GM12865 (cell line): ENCODE data around the gene RTN4R.

ENCODE experiments used
- DNase-seq: peaks from one replicate; pipeline ENCODE4 v3.0.0; 2010; ENCODE audit warnings: low read depth
- H3K4me3 ChIP-seq: 2 replicates; pipeline ENCODE4 v1.5.1; 2011; ENCODE audit warnings: mild to moderate bottlenecking, low read depth, low read length, control low read depth
- CTCF ChIP-seq: IDR thresholded peaks from 2 replicates; pipeline ENCODE4 v1.5.1; 2011; ENCODE audit warnings: low read length, control low read depth, low read depth, inconsistent platforms; ENCODE audit not compliant: insufficient read depth; ENCODE audit errors: missing control alignments

Gene RTN4R

GRCh38 chr22:20222764-20223420 lies 45.2 kb downstream of the RTN4R start:
- no peak for TF ChIP-seq CTCF
- no peak for DNase-seq
- H3K4me3 ChIP-seq = no peak overlapping the region

- no peak overlapping the region for H3K4me3 ChIP-seq
- no peak for DNase-seq
- no peak for TF ChIP-seq CTCF
Observed at GRCh38 chr22:20221421-20222340, 46.4 kb downstream of the RTN4R start.

- no peak overlapping the region for H3K4me3 ChIP-seq
- DNase-seq = no peak
- no peak for TF ChIP-seq CTCF
Observed at GRCh38 chr22:20220629-20221026, 47.5 kb downstream of the RTN4R start.

- DNase-seq = no peak
- no peak overlapping the region for H3K4me3 ChIP-seq
- no peak for TF ChIP-seq CTCF
Observed at GRCh38 chr22:20219667-20220628, 48.2 kb downstream of the RTN4R start.

- H3K4me3 ChIP-seq = no peak overlapping the region
- no peak for TF ChIP-seq CTCF
- DNase-seq = no peak
Observed at GRCh38 chr22:20218987-20219386, 49.1 kb downstream of the RTN4R start.

- no peak for DNase-seq
- no peak for TF ChIP-seq CTCF
- H3K4me3 ChIP-seq = no peak overlapping the region
Observed at GRCh38 chr22:20218326-20218872, 49.7 kb downstream of the RTN4R start.
